ENCODE results near the gene COX19. TPM values are rescaled to one million over a fixed set of nuclear protein-coding genes. Genes with fewer than 3 reads are reported as not detected.

The COX19 gene
- total and polyA plus RNA-seq, 2 experiments from 2014 or later: 18.1 to 18.3 TPM

GRCh38 chr7:1021366-1021765 is 46.0 kb upstream of the COX19 start:
- DNase-seq (ENCODE audit: low read depth in 1 of 2, low spot score in 1 of 2): no peak
- Histone ChIP-seq H3K36me3 (no peaks in the 10 kb centered on the region), H3K4me1 (ENCODE audit: low read depth) (no peaks in the 10 kb centered on the region), H3K4me3 (no peak overlapping the region), H3K9me3 (ENCODE audit: low read depth) (no peaks in the 10 kb centered on the region), H3K27ac (no peak overlapping the region), H3K27me3 (no peaks in the 10 kb centered on the region)
- TF ChIP-seq CTCF (IDR thresholded peaks at IDR 0.05; ENCODE audit: low read depth, low read length): no peak

- Histone ChIP-seq H3K36me3 (no peaks in the 10 kb centered on the region), H3K27ac (no peak overlapping the region), H3K4me1 (ENCODE audit: low read depth) (no peaks in the 10 kb centered on the region), H3K4me3 (no peak overlapping the region), H3K9me3 (ENCODE audit: low read depth) (no peaks in the 10 kb centered on the region), H3K27me3 (no peaks in the 10 kb centered on the region)
- TF ChIP-seq CTCF (IDR thresholded peaks at IDR 0.05; ENCODE audit: low read depth, low read length): no peak
- no peak for DNase-seq (ENCODE audit: low read depth in 1 of 2, low spot score in 1 of 2)
Observed at GRCh38 chr7:1020849-1021251, 45.5 kb upstream of the COX19 start.

GRCh38 chr7:1019789-1020610 is 44.7 kb upstream of the COX19 start:
- no peak for DNase-seq (ENCODE audit: low read depth in 1 of 2, low spot score in 1 of 2)
- no peaks in the 10 kb centered on the region for H3K9me3 ChIP-seq (ENCODE audit: low read depth)
- H3K27me3 ChIP-seq: no peaks in the 10 kb centered on the region
- no peaks in the 10 kb centered on the region for H3K36me3 ChIP-seq
- no peaks in the 10 kb centered on the region for H3K4me1 ChIP-seq (ENCODE audit: low read depth)
- no peak for TF ChIP-seq CTCF (IDR thresholded peaks at IDR 0.05; ENCODE audit: low read depth, low read length)
- H3K4me3 ChIP-seq: no peak overlapping the region
- no peak overlapping the region for H3K27ac ChIP-seq

- H3K27me3 ChIP-seq: no peaks in the 10 kb centered on the region
- DNase-seq (ENCODE audit: low read depth in 1 of 2, low spot score in 1 of 2): no peak
- H3K9me3 ChIP-seq (ENCODE audit: low read depth): no peaks in the 10 kb centered on the region
- no peak for TF ChIP-seq CTCF (IDR thresholded peaks at IDR 0.05; ENCODE audit: low read depth, low read length)
- H3K27ac ChIP-seq: no peak overlapping the region
- H3K4me1 ChIP-seq (ENCODE audit: low read depth): no peaks in the 10 kb centered on the region
- no peak overlapping the region for H3K4me3 ChIP-seq
- no peaks in the 10 kb centered on the region for H3K36me3 ChIP-seq
Observed at GRCh38 chr7:1019255-1019785, 44.0 kb upstream of the COX19 start.

- Histone ChIP-seq H3K4me3 (no peak overlapping the region), H3K4me1 (ENCODE audit: low read depth) (no peaks in the 10 kb centered on the region), H3K27me3 (no peaks in the 10 kb centered on the region), H3K36me3 (no peaks in the 10 kb centered on the region), H3K9me3 (ENCODE audit: low read depth) (no peaks in the 10 kb centered on the region), H3K27ac (no peak overlapping the region)
- no peak for DNase-seq (ENCODE audit: low read depth in 1 of 2, low spot score in 1 of 2)
- TF ChIP-seq CTCF (IDR thresholded peaks at IDR 0.05; ENCODE audit: low read depth, low read length): no peak
Observed at GRCh38 chr7:1018334-1018695, 43.0 kb upstream of the COX19 start.

Data from cardiac muscle cell (in vitro differentiated cells and primary cell).